Midbrain (tissue), 1 donor: Measurements from ENCODE around the gene HAPLN3.
A peak's percentile ranks its signal among the peaks of the same experiment; 100 is the strongest.
"Not testable (repeated sequence)": the region's sequence is repeated elsewhere in the genome, so short reads cannot be mapped to it uniquely, and the experiment has no call there.

Experiments
- DNase-seq: peaks from one replicate; lab custom pipeline; 2025; lab: John Stamatoyannopoulos, UW

Gene HAPLN3, protein sequence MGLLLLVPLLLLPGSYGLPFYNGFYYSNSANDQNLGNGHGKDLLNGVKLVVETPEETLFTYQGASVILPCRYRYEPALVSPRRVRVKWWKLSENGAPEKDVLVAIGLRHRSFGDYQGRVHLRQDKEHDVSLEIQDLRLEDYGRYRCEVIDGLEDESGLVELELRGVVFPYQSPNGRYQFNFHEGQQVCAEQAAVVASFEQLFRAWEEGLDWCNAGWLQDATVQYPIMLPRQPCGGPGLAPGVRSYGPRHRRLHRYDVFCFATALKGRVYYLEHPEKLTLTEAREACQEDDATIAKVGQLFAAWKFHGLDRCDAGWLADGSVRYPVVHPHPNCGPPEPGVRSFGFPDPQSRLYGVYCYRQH

DNA sequence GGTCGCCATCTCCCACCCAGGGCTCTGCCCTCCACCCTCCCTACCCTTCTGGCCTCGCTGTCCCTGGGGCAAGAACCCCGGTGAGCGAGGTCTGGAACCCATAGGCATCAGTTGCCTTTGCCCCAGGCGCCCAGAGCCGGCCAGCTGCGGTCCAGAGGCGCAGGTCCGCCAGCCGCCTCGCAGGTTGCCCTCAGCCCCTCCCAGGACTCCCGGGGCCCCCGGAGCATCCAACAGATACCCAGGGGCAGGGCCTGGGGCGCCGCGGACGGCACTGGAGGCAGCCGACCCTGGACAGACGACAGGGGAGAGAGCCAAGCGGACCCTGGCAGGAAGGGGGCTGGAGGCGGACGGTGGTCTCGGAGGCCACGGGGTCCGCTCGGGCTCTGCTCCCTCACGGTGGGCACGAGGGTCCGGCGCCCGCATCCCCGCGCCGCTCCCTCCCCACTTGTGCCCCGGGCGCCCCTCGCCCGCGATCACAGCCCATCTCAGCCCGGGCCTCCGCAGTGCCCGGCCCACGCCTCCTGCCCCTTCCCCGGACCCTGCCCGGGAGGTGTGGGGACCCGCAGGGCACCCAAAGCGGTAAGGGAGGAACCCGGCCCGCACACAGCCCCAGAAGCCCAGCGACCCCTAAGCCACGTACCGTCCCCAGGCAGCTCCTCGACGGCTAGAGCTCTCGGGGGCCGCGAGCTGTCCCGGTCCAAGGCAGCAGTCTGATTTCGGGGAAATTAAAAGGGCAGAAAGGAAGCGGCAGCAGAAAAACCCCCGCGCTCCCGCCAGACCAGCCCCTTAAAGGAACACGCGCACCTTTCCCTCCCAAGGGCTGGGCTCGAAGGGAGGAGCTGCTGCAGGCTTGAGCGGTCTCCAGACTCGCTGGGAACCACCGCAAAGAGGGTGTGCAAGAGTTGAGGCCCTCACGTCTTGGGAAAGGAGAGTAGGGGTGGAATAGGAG, at the start of gene HAPLN3:
Gene HAPLN3 (minus strand): TSS at position 726 of the 949 bp plus-strand sequence. CDS start 8,246 bp downstream, outside the sequence.
- DNase-seq = no peak

DNA sequence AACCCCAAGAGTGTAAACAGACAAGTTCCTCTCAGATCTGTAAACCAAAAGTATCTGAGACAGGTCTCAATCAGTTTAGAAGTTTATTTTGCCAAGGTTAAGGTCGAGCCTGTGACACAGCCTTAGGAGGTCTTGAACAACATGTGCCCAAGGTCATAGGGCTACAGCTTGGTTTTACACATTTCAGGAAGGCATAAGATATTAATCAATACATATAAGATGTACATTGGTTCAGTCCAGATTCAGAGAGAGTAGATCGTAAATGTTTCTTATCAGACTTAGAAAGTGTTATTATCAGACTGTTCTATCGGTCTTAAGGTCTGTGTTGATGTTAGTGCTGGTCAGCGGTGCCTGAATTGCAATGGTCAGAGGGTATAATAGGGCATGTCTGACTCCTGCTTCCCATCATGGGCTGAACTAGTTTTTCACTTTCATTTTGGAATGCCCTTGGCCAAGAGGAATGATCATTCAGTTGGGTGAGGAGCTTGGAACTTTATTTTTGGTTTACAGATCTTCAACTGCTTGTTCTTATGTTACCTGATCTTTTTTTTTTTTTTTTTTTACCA, 44.8 kb upstream of the HAPLN3 start:
- no peak for DNase-seq

DNA sequence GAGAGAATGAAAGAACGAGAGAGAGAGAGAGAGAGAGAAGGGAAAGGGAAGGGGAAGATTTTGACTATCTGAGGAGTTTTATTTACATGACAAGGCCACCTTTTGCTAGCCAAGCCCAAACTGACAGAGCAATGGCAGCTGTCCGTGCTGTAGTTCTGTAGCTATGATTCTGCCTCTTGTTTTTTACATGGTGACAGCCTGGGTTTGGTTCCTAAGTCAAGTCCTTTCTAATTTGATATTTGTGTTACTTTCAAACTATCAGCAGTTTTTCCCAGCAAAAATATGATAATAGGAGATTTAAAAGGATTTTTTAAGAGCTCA, 44.1 kb upstream of the HAPLN3 start:
- DNase-seq = no peak

DNA sequence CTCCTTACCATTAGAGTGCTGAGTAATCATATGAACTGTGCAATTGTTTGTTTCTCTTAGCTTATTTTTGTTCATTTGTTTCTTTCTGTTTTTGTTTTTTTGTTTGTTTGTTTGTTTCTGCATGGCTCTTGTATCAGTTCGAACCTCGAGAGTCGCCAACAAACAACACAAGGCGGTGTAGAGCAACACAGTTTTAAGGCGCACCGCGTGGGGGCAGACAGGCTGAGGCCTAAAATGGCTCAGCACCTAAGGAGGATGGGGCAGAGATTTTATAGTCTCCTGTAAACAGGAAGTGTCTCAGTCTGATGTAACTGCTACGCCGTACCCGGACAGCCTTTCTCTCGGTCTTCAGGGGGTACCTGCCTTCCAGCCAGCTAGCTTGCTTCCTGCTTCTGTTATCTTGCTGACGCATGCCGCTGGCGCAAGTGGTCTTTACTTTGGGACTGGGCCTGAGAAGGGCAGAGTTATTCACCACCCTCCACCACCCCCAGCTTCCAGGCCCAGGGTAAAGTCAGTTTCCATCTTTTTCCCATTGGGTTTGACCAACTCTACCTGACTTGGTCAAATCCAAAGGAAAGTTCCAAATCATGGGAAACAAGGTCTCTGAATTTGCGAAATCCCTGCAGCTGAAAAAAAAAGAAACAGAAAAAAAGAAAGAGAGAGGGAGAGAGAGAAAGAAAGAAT, 43.6 kb upstream of the HAPLN3 start:
- DNase-seq = no peak

DNA sequence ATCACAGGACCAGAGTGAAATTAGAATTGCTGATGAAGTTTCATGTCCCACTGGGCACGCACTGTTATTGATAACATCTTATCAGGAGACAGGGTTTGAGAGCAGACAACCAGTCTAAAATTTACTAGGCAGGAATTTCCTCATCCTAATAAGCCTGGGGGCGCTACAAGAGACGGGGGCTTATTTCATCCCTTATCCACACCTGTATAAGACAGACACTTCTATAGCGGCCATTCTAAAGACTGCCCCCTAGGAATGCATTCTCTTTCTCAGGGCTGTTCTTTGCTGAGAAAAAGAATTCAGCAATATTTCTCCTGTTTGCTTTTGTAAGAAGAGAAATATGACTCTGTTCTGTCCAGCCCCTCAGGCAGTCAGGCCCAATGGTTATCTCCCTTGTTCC, 39.1 kb upstream of the HAPLN3 start:
- not testable (repeated sequence) for DNase-seq

DNA sequence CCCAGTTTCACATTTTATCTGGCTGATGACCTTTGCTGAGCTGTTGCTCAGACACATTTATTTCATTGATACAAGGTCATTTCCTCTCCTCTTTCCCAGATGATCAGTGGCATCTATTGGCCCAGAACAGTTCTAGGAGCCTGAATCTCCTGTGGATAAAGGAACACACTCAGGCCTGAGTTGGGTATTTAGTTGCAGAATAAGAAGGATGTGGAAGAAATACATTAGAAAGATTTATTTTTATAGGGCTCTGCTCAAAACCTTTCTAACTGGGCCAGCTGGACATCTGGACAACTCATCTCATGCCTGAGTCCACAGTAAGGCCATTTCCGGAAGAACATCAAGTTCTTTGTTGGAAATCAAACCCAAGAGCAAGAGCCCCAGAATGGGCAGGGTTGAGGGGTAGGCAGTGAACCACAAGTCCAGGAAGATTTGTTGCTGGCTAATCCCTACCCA, 37.6 kb upstream of the HAPLN3 start:
- no peak for DNase-seq

DNA sequence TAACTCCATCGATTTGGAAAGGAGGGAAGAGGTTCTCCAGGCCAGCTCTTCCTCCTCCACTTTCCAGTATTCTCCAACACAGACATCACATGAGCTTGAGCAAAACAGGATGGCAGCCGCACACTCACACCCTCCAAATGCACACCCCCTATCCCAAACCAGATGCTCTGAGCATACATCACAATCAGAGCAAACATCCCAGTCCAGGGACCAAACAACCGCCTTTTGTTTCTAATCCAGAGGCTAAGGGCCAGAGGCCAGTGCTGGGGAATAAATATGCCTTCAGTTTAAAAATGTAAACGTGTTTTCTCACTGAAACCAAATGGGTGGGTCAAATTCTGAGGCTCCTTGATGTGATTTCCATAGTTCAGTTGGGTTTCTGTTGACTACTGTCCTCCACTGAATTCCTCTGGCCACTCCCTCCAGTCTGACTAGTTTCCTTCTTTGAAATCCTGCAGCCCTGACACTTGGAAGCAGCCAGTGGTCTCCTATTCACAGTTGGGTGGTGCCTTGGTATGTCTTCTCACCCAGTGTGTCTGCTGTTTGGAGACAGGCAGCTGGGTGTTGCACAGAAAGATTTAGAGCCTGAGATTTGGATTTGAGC, 37.0 kb upstream of the HAPLN3 start:
- DNase-seq = peak; percentile 86

DNA sequence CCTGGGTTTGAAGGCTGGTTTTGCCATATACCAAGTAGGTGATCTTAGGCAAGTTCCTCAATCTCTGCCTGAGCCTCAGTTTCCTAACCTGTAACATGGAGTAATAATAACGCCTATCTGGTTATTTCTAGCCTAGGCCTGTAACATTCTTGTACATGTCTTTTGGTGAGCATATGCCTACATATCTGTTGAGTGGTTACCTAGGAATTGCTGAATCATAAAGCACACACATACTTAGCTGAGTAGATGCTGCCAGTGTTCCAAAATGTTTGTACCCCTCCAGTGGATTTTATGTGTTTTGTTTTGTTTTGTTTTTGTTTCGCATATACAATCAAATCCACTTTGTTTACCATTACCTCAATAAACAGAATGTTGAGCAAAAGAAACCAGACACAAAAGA, 35.2 kb upstream of the HAPLN3 start:
- DNase-seq = no peak

DNA sequence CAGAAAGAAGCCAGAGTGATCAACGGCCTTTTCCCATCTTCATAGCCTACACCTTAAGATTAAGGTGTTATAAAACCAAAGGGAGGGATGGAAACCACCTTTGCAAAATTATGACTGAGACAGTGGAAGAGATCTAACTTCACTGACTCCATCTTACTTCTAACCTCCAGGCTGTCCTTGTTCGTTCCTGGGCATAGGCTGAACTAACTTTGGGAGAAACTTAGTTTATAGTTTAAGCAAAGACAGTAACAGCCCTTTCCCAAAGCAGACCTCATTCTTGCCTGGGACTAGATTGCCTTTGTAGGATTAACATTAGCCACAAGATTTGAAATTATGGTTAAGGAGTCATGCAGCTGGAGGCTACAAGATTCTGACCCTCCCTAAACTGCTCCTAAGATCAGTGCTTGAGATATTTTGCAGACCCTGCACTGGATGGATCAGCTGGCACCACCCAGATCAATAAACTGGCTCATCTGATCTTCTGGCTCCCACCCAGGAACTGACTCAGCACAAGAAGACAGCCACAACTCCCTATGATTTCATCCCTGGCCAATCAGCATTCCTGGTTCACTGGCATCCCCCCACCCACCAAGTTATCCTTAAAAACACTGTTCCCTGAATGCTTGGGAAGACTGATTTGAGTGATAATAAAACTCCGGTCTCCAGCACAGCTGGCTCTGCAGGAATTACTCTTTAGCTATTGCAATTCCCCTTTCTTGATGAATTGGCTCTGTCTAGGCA, 34.2 kb upstream of the HAPLN3 start:
- DNase-seq = not testable (repeated sequence)

DNA sequence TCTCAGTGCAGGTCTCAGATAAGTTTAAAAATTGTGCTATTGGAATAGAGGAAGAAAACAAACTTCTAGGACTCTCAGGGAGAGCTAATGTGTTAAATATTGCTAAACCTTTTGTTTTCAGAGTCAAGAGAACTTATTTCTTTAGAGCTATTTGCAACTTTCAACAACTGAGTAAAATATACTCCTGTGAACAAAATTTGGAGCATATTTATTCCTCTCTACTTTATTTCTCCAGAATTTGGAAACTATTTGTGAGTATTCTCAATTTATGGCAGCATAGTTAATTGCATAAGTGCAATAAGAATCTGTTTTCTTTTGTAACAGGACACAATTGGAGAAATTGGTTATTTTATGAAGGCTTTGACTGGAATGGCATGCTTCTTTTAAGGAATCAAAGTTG, 32.8 kb upstream of the HAPLN3 start:
- not testable (repeated sequence) for DNase-seq

DNA sequence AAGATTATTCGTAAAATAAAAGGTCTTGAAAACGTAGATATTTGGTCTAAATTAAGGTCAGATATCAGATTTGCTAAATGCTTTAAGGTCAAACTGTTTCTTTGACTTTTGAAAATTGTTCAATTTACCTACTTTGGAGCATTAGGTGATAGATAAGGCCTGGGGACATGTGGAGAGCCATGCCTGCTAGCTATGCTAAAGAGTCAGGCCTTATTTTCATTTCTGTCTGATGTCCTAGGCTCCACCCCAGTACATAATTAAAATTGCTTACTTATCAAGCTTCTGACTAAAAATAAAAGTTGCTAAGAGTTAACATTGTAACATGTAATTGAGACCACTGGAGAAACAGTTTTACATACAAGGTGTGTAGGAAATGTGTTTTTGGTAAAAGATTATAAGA, 30.3 kb upstream of the HAPLN3 start:
- not testable (repeated sequence) for DNase-seq

DNA sequence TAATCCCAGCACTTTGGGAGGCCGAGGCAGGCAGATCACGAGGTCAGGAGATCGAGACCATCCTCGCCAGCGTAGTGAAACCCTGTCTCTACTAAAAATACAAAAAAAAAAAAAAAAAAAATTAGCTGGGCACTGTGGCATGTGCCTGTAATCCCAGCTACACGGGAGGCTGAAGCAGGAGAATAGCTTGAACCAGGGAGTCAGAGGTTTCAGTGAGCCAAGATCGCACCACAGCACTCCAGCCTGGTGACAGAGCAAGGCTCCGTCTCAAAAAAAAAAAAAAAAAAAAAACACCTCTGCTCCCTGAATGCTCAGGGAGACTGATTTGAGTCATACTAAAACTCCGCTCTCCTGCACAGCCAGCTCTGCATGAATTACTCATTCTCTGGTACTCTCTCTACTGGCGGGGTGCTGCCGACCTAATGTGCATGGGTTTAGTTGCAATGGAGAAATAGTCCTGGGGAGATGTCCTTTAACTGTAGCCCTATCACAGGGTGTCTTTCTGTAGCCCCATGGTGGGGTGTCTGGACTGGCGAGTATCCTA, 25.6 kb upstream of the HAPLN3 start:
- not testable (repeated sequence) for DNase-seq

DNA sequence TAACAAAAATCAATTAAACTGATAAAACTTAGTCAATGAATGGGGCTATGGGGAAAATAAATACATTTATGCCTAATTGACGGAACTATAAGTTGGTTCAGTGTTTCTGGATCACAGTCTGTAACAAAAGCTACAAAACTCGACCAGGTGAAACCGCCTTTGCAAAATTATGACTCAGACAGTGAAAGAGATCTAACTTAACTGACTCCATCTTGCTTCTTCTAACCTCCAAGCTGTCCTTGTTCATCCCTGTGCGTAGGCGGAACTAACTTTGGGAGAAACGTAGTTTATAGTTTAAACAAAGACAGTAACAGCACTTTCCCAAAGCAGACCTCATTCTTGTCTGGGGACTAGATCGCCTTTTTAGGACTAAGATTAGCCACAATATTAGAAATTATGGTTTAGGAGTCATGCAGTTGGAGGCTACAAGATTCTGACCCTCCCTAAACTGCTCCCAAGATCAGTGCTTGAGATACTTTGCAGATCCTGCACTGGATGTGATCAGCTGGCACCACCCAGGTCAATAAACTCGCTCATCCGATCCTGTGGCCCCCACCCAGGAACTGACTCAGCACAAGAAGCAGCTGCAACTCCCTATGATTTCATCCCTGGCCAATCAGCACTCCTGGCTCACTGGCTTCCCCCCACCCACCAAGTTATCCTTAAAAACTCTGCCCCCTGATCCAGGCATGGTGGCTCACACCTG, 25.0 kb upstream of the HAPLN3 start:
- no peak for DNase-seq

DNA sequence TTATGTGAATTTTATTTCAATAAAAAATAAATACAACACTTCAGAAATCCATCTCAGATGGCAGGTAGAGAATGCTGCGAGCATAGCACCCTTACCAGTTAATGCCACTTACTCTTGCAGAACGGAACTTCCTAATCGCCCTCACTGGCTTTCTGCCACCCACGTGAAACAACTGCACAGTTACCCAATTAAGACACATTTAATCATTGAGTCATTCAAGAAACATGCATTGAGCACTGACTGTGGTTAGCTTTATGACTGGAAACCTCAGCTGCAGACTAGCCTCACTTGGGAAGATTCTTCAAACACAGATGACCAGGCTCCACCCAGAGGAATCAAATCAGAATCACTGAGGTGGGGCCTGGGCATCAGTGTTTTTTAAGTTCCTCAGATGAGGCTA, 23.4 kb upstream of the HAPLN3 start:
- no peak for DNase-seq

DNA sequence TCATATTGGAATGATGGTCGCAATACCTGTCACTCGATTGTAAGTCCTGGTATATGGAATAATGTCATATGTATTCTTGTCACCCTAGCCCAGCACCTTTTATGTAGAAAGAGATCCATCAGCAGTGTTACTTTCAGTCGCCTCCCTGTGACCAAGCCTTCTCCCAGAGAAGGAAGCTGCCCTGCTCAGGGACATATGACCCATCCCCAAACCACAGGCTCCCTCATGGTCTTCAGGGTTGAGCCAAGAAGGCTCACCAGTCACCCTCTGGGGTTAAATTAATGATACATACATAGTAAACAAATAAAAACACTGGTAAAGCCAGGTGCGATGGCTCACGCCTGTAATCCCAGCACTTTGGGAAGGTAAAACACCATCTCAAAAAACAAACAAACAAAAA, 22.4 kb upstream of the HAPLN3 start:
- no peak for DNase-seq

DNA sequence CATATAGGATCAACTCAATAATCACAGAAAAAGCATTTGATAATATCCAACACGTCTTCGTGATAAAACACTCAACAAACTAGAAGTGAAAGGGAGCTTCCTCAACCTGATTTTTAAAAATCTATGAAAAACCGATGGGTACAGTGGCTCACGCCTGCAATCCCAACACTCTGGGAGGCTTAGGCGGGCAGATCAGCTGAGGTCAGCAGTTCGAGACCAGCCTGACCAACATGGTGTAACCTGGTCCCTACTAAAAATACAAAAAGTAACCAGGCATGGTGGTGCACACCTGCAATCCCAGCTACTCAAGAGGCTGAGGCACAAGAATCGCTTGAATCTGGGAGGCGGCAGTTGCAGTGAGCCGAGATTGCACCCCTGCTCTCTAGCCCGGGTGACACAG, 20.0 kb upstream of the HAPLN3 start:
- no peak for DNase-seq

DNA sequence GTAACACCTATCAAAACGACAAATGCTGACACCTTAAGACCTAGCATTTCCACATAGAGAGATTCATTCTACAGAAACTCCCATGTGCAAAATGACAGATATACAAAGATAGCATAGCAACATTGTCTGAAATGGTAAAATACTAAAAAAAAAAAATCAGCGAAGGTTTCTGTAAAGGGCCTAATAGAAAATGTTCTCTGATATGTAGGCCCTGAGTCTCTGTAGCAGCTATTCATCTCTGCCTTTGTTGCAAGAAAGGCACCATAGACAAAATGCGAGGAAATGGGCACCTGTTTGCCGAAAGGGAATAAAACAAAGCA, 18.5 kb upstream of the HAPLN3 start:
- no peak for DNase-seq

DNA sequence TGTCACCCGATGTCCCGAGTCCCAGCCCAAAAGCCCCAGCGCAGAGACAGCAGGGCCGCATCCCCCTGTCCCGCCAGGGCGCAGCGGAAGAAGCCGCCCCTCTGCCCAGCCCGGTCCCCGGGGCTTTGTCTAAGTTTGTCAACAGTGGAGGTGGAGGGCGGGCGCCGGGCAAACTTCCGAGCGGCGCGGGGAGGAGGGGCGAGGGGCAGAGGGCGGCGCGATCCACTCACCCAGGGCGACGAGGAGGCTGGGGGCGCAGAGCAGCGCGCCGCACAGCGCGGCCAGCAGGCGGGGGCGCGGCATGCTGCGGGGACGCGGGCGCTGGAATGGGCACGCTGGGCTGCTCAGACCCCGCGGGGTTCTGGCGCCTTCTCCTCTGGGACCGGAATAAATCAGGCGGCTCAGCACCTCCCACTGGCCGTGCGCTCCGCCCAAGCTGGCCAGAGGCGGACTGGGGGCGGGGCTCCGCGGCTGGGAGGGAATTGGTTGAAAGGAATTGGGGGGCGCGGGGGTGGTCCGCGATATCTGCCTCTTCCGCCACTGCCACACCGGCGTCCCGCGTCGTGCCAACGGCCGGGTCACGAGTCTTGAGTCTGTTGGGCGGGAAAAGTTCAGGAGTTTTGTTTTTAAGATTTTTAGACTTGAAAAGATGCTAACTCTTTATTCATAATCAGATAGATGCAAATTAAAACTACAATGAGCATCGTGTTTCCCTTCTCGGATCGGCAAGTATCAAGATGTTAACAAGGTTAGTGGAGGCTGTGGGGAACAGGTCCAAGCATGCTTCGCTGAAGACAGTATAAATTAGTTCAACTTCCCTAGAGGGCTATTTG, 17.9 kb upstream of the HAPLN3 start, which contains the start of gene MFGE8:
Gene MFGE8 (minus strand): TSS at position 363 of the 833 bp plus-strand sequence. CDS start 60 bp downstream, at position 303.
- DNase-seq = peak; percentile 66

DNA sequence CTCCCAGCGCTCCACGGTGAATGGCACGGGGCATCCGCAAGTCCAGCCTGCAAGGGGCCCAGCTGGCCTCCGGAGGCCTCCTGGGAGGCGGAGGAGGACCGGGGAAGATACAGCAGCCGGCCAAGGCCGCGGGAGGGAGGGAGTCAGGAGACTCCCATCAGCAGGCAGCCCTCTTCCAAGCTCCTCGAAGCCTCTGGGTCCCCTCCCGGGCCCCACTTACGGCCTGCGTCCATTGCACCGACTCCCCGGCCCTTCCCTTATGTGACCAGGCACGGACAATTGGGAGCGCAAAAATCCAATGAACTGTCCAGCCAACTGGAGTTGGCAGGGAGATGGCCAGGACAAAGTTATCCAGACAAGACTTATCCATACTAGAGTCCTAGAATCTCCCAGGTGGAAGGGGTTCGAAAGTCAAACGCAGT, 17.2 kb upstream of the HAPLN3 start:
- no peak for DNase-seq
